ENCODE results near the gene CYP3A5. TPM values are rescaled to one million over a fixed set of nuclear protein-coding genes. Genes with fewer than 3 reads are reported as not detected.

CYP3A5 gene
- total RNA-seq, 1 donor from 2014 or later, result 0.07 TPM

- no peak for TF ChIP-seq EZH2 (IDR thresholded peaks at IDR 0.05; ENCODE audit: insufficient read depth, low read length)
- peak; percentile 29 for TF ChIP-seq CTCF (IDR thresholded peaks at IDR 0.05; ENCODE audit: insufficient read depth, low read depth, low read length)
- no peaks in the 10 kb centered on the region for H3K4me1 Mint-ChIP-seq (ENCODE audit: low read depth, unreplicated experiment)
- Histone ChIP-seq H3K36me3 (ENCODE audit: insufficient read depth, low read length) (peaks cover 19% of the 10 kb centered on the region), H3K79me2 (ENCODE audit: insufficient read depth, low read length) (peaks cover 4% of the 10 kb centered on the region), H4K20me1 (ENCODE audit: insufficient read depth, low read length) (peaks cover 28% of the 10 kb centered on the region), H3K27me3 (ENCODE audit: insufficient read depth, low read length) (no peaks in the 10 kb centered on the region), H3K9ac (ENCODE audit: low read length) (no peak overlapping the region), H3K4me3 (ENCODE audit: insufficient read depth, low read depth, low read length) (no peak overlapping the region), H3K9me3 (ENCODE audit: insufficient read depth, low read depth, low read length) (no peaks in the 10 kb centered on the region), H2AFZ (ENCODE audit: low read depth, low read length) (no peak overlapping the region), H3K4me1 (ENCODE audit: insufficient read depth, low read length) (no peaks in the 10 kb centered on the region), H3K27ac (ENCODE audit: low read depth, low read length) (no peak overlapping the region), H3K4me2 (ENCODE audit: low read length) (no peak overlapping the region)
- peaks cover 10% of the 10 kb centered on the region for H3K36me3 Mint-ChIP-seq (ENCODE audit: low read depth, unreplicated experiment)
- H3K4me3 Mint-ChIP-seq (ENCODE audit: unreplicated experiment), result no peak overlapping the region
- DNase-seq (ENCODE audit: low read depth) (no peak), FAIRE-seq (no peak)
- no peaks in the 10 kb centered on the region for H3K9me3 Mint-ChIP-seq (ENCODE audit: unreplicated experiment)
- H3K27me3 Mint-ChIP-seq (ENCODE audit: low read depth, unreplicated experiment), result no peaks in the 10 kb centered on the region
- H3K27ac Mint-ChIP-seq (ENCODE audit: unreplicated experiment), result no peak overlapping the region
These were observed 48.3 kb downstream of the CYP3A5 start for GRCh38 chr7:99631295-99632109.

GRCh38 chr7:99629643-99630042, 50.2 kb downstream of the CYP3A5 start:
- Histone ChIP-seq H3K9me3 (ENCODE audit: insufficient read depth, low read depth, low read length) (no peaks in the 10 kb centered on the region), H3K27ac (ENCODE audit: low read depth, low read length) (no peak overlapping the region), H3K27me3 (ENCODE audit: insufficient read depth, low read length) (no peaks in the 10 kb centered on the region), H3K9ac (ENCODE audit: low read length) (no peak overlapping the region), H3K4me2 (ENCODE audit: low read length) (no peak overlapping the region), H3K79me2 (ENCODE audit: insufficient read depth, low read length) (peaks cover 4% of the 10 kb centered on the region), H3K36me3 (ENCODE audit: insufficient read depth, low read length) (peaks cover 33% of the 10 kb centered on the region), H2AFZ (ENCODE audit: low read depth, low read length) (no peak overlapping the region), H3K4me3 (ENCODE audit: insufficient read depth, low read depth, low read length) (no peak overlapping the region), H4K20me1 (ENCODE audit: insufficient read depth, low read length) (peaks cover 35% of the 10 kb centered on the region), H3K4me1 (ENCODE audit: insufficient read depth, low read length) (no peaks in the 10 kb centered on the region)
- peaks cover 12% of the 10 kb centered on the region for H3K36me3 Mint-ChIP-seq (ENCODE audit: low read depth, unreplicated experiment)
- H3K27me3 Mint-ChIP-seq (ENCODE audit: low read depth, unreplicated experiment), result no peaks in the 10 kb centered on the region
- DNase-seq (ENCODE audit: low read depth) (no peak), FAIRE-seq (no peak)
- no peak for TF ChIP-seq CTCF (IDR thresholded peaks at IDR 0.05; ENCODE audit: insufficient read depth, low read depth, low read length)
- TF ChIP-seq EZH2 (IDR thresholded peaks at IDR 0.05; ENCODE audit: insufficient read depth, low read length), result no peak
- no peaks in the 10 kb centered on the region for H3K9me3 Mint-ChIP-seq (ENCODE audit: unreplicated experiment)
- H3K27ac Mint-ChIP-seq (ENCODE audit: unreplicated experiment), result no peak overlapping the region
- no peaks in the 10 kb centered on the region for H3K4me1 Mint-ChIP-seq (ENCODE audit: low read depth, unreplicated experiment)
- H3K4me3 Mint-ChIP-seq (ENCODE audit: unreplicated experiment), result no peak overlapping the region
